GM12874 (cell line): ENCODE data around the gene DNAJC1.

Experiments
- TF ChIP-seq, protein P1 (sequence below): IDR thresholded peaks from 2 replicates; pipeline ENCODE4 v1.5.1; 2011; ENCODE audit warnings: low read depth, mild to moderate bottlenecking, control low read depth, low read length, moderate library complexity; ENCODE audit not compliant: insufficient read depth

Gene DNAJC1

DNA sequence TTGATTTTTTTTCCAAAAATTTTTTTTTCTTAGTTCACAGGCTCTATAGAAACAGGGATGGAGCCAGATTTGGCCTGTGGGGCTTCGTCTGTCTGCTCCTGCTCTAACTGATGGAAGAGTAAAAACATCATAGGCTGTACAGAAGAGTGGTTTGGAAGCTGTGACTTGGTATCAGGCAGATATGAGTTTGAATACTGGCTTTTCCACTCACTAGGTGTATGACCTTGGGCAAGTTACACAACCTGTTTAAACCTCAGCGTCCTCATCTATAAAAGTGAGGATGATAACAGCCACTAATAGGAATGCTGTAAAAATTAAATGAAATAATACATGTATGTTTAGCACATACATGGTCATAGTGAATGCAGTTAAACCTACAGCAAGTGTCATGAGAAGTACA is 26.9 kb upstream of the DNAJC1 start:
- TF ChIP-seq, protein P1, sequence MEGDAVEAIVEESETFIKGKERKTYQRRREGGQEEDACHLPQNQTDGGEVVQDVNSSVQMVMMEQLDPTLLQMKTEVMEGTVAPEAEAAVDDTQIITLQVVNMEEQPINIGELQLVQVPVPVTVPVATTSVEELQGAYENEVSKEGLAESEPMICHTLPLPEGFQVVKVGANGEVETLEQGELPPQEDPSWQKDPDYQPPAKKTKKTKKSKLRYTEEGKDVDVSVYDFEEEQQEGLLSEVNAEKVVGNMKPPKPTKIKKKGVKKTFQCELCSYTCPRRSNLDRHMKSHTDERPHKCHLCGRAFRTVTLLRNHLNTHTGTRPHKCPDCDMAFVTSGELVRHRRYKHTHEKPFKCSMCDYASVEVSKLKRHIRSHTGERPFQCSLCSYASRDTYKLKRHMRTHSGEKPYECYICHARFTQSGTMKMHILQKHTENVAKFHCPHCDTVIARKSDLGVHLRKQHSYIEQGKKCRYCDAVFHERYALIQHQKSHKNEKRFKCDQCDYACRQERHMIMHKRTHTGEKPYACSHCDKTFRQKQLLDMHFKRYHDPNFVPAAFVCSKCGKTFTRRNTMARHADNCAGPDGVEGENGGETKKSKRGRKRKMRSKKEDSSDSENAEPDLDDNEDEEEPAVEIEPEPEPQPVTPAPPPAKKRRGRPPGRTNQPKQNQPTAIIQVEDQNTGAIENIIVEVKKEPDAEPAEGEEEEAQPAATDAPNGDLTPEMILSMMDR = no peak

- TF ChIP-seq, protein P1 = no peak
These were observed 26.1 kb upstream of the DNAJC1 start for GRCh38 chr10:22029445-22030236.

DNA sequence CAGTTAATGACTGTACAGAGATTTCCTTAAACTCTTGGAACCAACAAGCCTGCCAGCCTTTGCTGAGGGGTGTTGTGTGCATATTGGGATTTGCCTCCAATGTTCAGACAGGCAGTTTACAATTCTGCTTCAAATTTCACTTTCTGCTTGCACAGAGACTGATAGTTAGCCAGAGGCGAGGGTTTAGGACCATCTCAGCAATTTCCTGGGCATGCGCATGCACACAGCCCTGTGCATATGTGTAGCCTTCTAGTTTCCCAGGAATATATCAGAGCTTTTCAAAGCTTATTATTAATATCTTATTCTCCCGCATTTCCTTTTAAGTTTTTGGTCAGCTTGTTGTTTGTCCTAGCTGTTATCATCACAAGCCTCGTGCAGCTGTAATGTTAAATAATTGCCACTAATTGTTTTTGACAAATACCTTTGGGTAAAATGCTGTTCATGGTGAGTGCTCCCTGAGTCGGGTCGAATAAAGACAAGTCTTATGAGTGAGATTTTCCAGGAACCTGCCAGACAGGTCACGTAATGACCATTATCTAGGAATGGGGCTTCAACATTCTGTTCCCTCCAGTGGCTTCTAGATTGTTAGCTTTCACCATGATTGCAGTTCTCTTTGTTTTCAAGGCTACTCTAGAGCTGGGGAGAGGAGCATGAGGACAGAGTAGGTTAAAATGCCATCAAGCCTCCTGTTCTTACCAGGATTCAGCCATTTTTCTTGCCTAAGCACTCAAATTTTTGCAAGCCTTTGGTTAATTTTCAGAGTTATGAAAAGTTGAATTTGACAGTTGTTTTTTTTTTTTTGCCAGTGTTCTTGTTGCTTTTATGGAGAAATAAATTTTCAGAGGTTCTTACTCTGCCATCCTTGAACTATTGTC is 24.1 kb upstream of the DNAJC1 start:
- TF ChIP-seq, protein P1 = no peak

DNA sequence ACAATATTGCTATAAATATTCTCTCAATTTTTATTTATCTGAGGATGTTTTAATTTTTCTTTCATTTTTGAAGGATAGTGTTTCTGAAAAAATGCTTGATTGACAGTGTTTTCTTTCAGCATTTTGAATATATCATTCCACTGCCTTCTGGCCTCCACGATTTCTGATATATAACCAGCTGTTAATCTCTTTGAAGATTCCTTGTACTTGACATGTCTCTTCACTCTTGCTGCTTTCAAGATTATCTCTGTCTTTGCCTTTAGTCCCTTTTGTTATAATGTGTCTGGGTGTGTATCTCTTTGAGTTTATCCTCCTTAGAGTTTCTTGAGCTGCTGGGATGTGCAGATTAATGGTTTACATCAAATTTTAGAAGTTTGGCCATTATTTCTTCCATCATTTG is 22.8 kb upstream of the DNAJC1 start:
- TF ChIP-seq, protein P1 = no peak

DNA sequence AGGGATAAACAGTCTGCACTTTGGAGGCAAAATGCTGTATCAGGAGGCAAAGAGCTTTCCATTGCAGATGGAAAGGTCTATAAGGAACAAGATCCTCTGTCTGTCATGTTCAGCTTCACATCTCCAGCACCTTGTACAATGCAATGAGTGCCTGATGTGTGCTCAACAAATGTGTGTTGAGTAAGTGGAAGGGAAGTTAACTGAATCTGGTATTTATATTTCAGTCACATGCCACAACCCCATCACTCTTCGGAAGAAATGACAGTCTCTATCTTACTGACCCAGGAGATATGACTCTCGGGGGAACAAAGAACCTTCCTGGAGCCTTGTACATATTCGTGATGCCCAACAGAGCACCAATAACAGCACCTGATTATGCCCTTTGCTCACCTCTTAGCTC is 20.0 kb upstream of the DNAJC1 start:
- TF ChIP-seq, protein P1 = no peak

GRCh38 chr10:22022257-22023032 is 18.9 kb upstream of the DNAJC1 start:
- TF ChIP-seq, protein P1 = no peak
